NCI-H446 treated with DMSO at 0.1 percent for 48 hours (cell line): ENCODE data around the gene LBR.
A peak's percentile ranks its signal among the peaks of the same experiment; 100 is the strongest.
"Not testable (repeated sequence)": the region's sequence is repeated elsewhere in the genome, so short reads cannot be mapped to it uniquely, and the experiment has no call there.

ENCODE experiments used
- DNase-seq: peaks from one replicate; lab custom pipeline; 2025; lab: John Stamatoyannopoulos, UW

LBR gene

GRCh38 chr1:225427235-225428067 lies at the start of gene LBR:
Gene LBR, minus strand, starts transcription at chr1:225428038. Its CDS starts 3,963 bp downstream, at chr1:225424075.
- DNase-seq = no peak

- no peak for DNase-seq
Observed at GRCh38 chr1:225477296-225477911, 49.6 kb upstream of the LBR start.

GRCh38 chr1:225476538-225476988 lies 48.7 kb upstream of the LBR start:
- DNase-seq = no peak

- no peak for DNase-seq
Observed at GRCh38 chr1:225476100-225476511, 48.3 kb upstream of the LBR start.

- peak; percentile 24 for DNase-seq
Observed at GRCh38 chr1:225474986-225475820, 47.4 kb upstream of the LBR start.

- no peak for DNase-seq
Observed at GRCh38 chr1:225474439-225474985, 46.7 kb upstream of the LBR start.

GRCh38 chr1:225473676-225474438 lies 46.0 kb upstream of the LBR start:
- DNase-seq = not testable (repeated sequence)

- DNase-seq = not testable (repeated sequence)
Observed at GRCh38 chr1:225473266-225473665, 45.4 kb upstream of the LBR start.

GRCh38 chr1:225471453-225472301 lies 43.8 kb upstream of the LBR start:
- no peak for DNase-seq

GRCh38 chr1:225471109-225471452 lies 43.2 kb upstream of the LBR start:
- no peak for DNase-seq

- DNase-seq = no peak
Observed at GRCh38 chr1:225470211-225471108, 42.6 kb upstream of the LBR start.

- DNase-seq = no peak
Observed at GRCh38 chr1:225469051-225469450, 41.2 kb upstream of the LBR start.

- no peak for DNase-seq
Observed at GRCh38 chr1:225468270-225469020, 40.6 kb upstream of the LBR start.

- no peak for DNase-seq
Observed at GRCh38 chr1:225467193-225468020, 39.6 kb upstream of the LBR start.

GRCh38 chr1:225466848-225467192 lies 39.0 kb upstream of the LBR start:
- no peak for DNase-seq

- DNase-seq = no peak
Observed at GRCh38 chr1:225465793-225466517, 38.1 kb upstream of the LBR start.
